Astrocyte (in vitro differentiated cells and primary cell): ENCODE data around the gene DYRK1A.

Experiments
- EZH2 ChIP-seq: IDR thresholded peaks from 2 replicates; pipeline ENCODE4 v1.6.1; 2012; ENCODE audit warnings: mild to moderate bottlenecking, low read length, inconsistent platforms; ENCODE audit not compliant: insufficient read depth
- TF ChIP-seq, protein P1 (sequence below): IDR thresholded peaks from 2 replicates; pipeline ENCODE4 v1.5.1; 2011; ENCODE audit warnings: low read depth, mild to moderate bottlenecking, inconsistent platforms, low read length, moderate library complexity; ENCODE audit not compliant: insufficient read depth

DNA sequence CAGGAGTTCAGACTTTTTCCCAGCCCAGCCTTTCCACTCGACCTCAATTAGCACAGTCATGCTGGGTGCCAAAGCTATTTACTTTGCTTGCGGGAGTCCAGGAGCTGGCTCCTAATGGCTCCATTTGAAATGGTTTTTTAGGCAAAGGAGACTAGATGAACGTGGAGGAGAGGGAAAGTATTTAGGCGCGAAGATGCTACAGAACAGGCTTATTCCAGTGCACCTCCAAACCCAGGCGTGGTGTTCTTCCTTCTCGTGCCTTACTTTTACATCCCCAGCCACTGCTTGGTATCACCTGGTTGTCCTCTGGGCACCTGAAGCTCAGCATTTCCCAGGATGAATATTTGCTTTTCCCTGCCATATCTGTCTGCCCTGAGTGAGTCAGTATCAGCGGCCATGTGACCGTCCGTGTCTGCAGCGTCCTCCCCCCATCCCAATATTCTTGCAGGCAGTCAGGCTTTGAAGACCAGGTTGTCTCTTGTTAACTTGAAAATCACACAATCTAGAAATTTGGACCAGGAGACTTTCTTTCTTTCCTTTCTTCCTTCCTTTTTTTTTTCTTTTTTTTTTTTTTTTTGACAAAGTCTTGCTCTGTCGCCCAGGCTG is 198.5 kb downstream of the DYRK1A start:
- TF ChIP-seq, protein P1, sequence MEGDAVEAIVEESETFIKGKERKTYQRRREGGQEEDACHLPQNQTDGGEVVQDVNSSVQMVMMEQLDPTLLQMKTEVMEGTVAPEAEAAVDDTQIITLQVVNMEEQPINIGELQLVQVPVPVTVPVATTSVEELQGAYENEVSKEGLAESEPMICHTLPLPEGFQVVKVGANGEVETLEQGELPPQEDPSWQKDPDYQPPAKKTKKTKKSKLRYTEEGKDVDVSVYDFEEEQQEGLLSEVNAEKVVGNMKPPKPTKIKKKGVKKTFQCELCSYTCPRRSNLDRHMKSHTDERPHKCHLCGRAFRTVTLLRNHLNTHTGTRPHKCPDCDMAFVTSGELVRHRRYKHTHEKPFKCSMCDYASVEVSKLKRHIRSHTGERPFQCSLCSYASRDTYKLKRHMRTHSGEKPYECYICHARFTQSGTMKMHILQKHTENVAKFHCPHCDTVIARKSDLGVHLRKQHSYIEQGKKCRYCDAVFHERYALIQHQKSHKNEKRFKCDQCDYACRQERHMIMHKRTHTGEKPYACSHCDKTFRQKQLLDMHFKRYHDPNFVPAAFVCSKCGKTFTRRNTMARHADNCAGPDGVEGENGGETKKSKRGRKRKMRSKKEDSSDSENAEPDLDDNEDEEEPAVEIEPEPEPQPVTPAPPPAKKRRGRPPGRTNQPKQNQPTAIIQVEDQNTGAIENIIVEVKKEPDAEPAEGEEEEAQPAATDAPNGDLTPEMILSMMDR = no peak
- TF ChIP-seq EZH2 = no peak
